Endothelial cell of umbilical vein (primary cell): Measurements from ENCODE around the gene KDR.

Experiments
- EZH2 ChIP-seq: IDR thresholded peaks from 2 replicates; pipeline ENCODE4 v1.6.1; 2012; ENCODE audit warnings: borderline replicate concordance, low read depth, mild to moderate bottlenecking, moderate library complexity, low read length, inconsistent platforms; ENCODE audit not compliant: severe bottlenecking
- JUN ChIP-seq: IDR thresholded peaks from 2 replicates; pipeline ENCODE4 v1.6.1; 2011; ENCODE audit warnings: borderline replicate concordance, low read depth; ENCODE audit not compliant: insufficient read length, insufficient read depth
- POLR2A ChIP-seq: IDR thresholded peaks from 2 replicates; pipeline ENCODE4 v1.6.1; 2012; ENCODE audit warnings: low read depth, mild to moderate bottlenecking, control low read depth, low read length
- TF ChIP-seq, protein P1 (sequence below), 2 donors: IDR thresholded peaks; 1 replicate in 1 of 2; 2 replicates in 1 of 2; pipeline ENCODE4 v1.5.1; 2011; ENCODE audit warnings: low read length in 2 of 2, mild to moderate bottlenecking in 2 of 2, moderate library complexity in 2 of 2, control low read depth in 1 of 2, inconsistent platforms in 1 of 2, low read depth in 1 of 2; ENCODE audit not compliant: insufficient read depth in 1 of 2; ENCODE audit errors: extremely low read depth in 1 of 2

DNA sequence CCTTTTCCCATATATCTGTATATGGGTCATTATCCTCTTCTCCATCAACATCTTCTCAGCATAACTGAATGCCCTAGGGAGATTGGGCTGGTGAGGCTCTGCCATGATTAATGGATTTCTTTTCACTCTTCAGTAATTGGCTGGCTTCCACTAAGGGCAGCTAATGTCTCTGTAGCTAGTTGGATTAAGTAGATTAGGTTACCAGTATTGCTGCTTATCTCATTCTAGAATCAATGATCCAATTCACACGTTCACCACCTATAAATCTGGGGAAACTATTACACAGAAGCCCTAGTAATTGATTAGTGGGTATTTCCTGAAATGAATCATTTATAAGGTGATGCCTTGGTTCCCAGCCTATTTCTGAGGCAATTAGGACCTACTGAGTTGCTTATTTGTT, 94.8 kb downstream of the KDR start:
- TF ChIP-seq POLR2A: no peak
- TF ChIP-seq EZH2: no peak
- no peak for TF ChIP-seq JUN
- TF ChIP-seq, protein P1, sequence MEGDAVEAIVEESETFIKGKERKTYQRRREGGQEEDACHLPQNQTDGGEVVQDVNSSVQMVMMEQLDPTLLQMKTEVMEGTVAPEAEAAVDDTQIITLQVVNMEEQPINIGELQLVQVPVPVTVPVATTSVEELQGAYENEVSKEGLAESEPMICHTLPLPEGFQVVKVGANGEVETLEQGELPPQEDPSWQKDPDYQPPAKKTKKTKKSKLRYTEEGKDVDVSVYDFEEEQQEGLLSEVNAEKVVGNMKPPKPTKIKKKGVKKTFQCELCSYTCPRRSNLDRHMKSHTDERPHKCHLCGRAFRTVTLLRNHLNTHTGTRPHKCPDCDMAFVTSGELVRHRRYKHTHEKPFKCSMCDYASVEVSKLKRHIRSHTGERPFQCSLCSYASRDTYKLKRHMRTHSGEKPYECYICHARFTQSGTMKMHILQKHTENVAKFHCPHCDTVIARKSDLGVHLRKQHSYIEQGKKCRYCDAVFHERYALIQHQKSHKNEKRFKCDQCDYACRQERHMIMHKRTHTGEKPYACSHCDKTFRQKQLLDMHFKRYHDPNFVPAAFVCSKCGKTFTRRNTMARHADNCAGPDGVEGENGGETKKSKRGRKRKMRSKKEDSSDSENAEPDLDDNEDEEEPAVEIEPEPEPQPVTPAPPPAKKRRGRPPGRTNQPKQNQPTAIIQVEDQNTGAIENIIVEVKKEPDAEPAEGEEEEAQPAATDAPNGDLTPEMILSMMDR (IDR thresholded peaks at IDR 0.05; ENCODE audit: extremely low read depth in 1 of 2, insufficient read depth in 1 of 2, low read depth in 1 of 2, low read length in 2 of 2): no peak
